Renal cortex interstitium (tissue), 3 donors: Measurements from ENCODE around the gene ACSS3. TPM values are rescaled to one million over a fixed set of nuclear protein-coding genes. Genes with fewer than 3 reads are reported as not detected.

Experiments
- polyA plus RNA-seq, 3 donors: library from polyadenylated mRNA; unstranded; fragments of 120-200 nt; gene quantifications; one replicate each; pipeline ENCODE4 v1.2.1, GENCODE V29; 2013; ENCODE audit not compliant: insufficient read length in 3 of 3

Gene ACSS3
- polyA plus RNA-seq, 3 donors, result 18.0 to 22.7 (median 21.0) TPM

Other genes with a start within 250 kb of the ACSS3 start
- gene LIN7A, start 140.1 kb upstream of the ACSS3 start, polyA plus RNA-seq, result 10 to 100 TPM; 18.0 to 19.2 (median 18.7) TPM